ENCODE results near the gene ZC3HAV1L. TPM values are rescaled to one million over a fixed set of nuclear protein-coding genes. Genes with fewer than 3 reads are reported as not detected.

The ZC3HAV1L gene
- total and polyA plus RNA-seq, 2 of the 13 experiments (the other 11 are each of a cell fraction or from before 2014, with no cell fraction given), result 8.4 to 11.1 TPM

GRCh38 chr7:138981332-138982203 lies 54.3 kb downstream of the ZC3HAV1L start, which contains the start of gene KIAA1549 (continued):
- TF ChIP-seq AHDC1 (CRISPR knock-in tag; IDR thresholded peaks at IDR 0.05; ENCODE audit: borderline replicate concordance) (no peak), KLF9 (CRISPR knock-in tag; IDR thresholded peaks at IDR 0.05; ENCODE audit: low read depth) (no peak), MXD4 (CRISPR knock-in tag; IDR thresholded peaks at IDR 0.05) (no peak), AHR (CRISPR knock-in tag; IDR thresholded peaks at IDR 0.05) (0 out of 2 replicates have a peak, but pooled peaks have one; percentile 35), U2AF1 (optimal IDR thresholded peaks at IDR 0.05; ENCODE audit: low read depth, low read length) (no peak), ATM (IDR thresholded peaks at IDR 0.05; ENCODE audit: borderline replicate concordance) (no peak), ZNF546 (CRISPR knock-in tag; conservative IDR thresholded peaks at IDR 0.05) (0 out of 2 replicates have a peak, but pooled peaks have one; percentile 38), TFDP1 (CRISPR knock-in tag; IDR thresholded peaks at IDR 0.05; ENCODE audit: borderline replicate concordance) (peak; percentile 48; the same call in 1 of the 2 replicates), SMAD3 (CRISPR knock-in tag; IDR thresholded peaks at IDR 0.05) (no peak), MAZ (IDR thresholded peaks at IDR 0.05; ENCODE audit: borderline replicate concordance, low read depth, low read length) (no peak), MAZ (CRISPR knock-in tag; IDR thresholded peaks at IDR 0.05; ENCODE audit: low read depth) (0 out of 2 replicates have a peak, but pooled peaks have one; percentile 41), ZBTB3 (CRISPR knock-in tag; IDR thresholded peaks at IDR 0.05; ENCODE audit: borderline replicate concordance, low read depth) (no peak), ZMAT3 (CRISPR knock-in tag; conservative IDR thresholded peaks at IDR 0.05) (no peak), ZNF503 (CRISPR knock-in tag; IDR thresholded peaks at IDR 0.05) (no peak), ZZZ3 (CRISPR knock-in tag; IDR thresholded peaks at IDR 0.05; ENCODE audit: borderline replicate concordance) (no peak), POLR2AphosphoS2 (IDR thresholded peaks at IDR 0.05; ENCODE audit: low read depth, low read length) (no peak), ZBTB21 (CRISPR knock-in tag; IDR thresholded peaks at IDR 0.05) (no peak), ZNF446 (CRISPR knock-in tag; IDR thresholded peaks at IDR 0.05) (0 out of 2 replicates have a peak, but pooled peaks have one; percentile 16), ZNF501 (CRISPR knock-in tag; IDR thresholded peaks at IDR 0.05) (no peak), ZNF841 (CRISPR knock-in tag; IDR thresholded peaks at IDR 0.05; ENCODE audit: borderline replicate concordance) (no peak), ZSCAN21 (CRISPR knock-in tag; IDR thresholded peaks at IDR 0.05; ENCODE audit: borderline replicate concordance) (0 out of 2 replicates have a peak, but pooled peaks have one; percentile 27), ZBTB42 (CRISPR knock-in tag; IDR thresholded peaks at IDR 0.05) (no peak)

Data from HepG2 (cell line).